Thyroid gland (tissue), 4 donors: ENCODE data around the gene ANKRD6.

Experiments used
- CTCF ChIP-seq, 6 experiments: fragments of 200-600 bp in 3 of 6; fragments of 450-650 bp in 3 of 6; sonication (generic) in 3 of 6; IDR thresholded peaks; one replicate each; pipeline ENCODE4 v1.5.1; 2016 to 2019; ENCODE audit warnings: antibody characterized with exemption in 6 of 6, mild to moderate bottlenecking in 2 of 6, inconsistent platforms in 1 of 6, moderate library complexity in 1 of 6
- POLR2A ChIP-seq, 2 donors: fragments of 450-650 bp; IDR thresholded peaks; one replicate each; pipeline ENCODE4 v1.6.1; 2017; ENCODE audit warnings: antibody characterized with exemption in 2 of 2, mild to moderate bottlenecking in 2 of 2, moderate library complexity in 1 of 2

- TF ChIP-seq CTCF (IDR thresholded peaks at IDR 0.05) (no peak), POLR2A (IDR thresholded peaks at IDR 0.05) (no peak)
Measured at GRCh38 chr6:89623749-89624148, 190.8 kb downstream of the ANKRD6 start.
